ENCODE measurements around the gene DNASE1L1.
"Not testable (repeated sequence)": the region's sequence is repeated elsewhere in the genome, so short reads cannot be mapped to it uniquely, and the experiment has no call there.

DNA sequence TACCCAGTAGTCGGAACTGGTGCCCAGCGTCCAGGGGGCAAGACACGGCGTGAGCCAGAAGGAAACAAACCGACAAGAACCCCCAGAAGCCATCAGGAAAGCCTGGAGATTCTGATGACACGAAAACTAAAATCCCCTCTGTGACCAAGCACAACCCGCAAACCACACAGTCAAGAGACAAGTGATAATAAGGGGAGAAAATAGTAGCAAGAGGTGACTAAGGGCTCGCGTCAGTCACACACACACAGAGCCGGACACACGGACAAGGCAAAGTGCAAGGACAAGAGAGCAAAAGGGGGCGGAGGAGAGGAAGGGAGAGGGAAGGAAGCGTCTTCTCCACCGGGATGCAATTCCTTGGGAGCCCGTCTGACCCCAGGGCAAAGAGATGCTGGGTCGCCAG lies 20.4 kb downstream of the DNASE1L1 start:
- not testable (repeated sequence) for TF ChIP-seq POLR2AphosphoS5, POLR2A (IDR thresholded peaks at IDR 0.05)

All from prostate gland (tissue), 1 donor.